GM23338 (cell line): ENCODE results near the gene DGKH. TPM values are rescaled to one million over a fixed set of nuclear protein-coding genes. Genes with fewer than 3 reads are reported as not detected.

Experiments
- ATAC-seq: fragments of 200-7000 bp; cut with Tn5 transposase; 3 replicates; pipeline ENCODE4 v1.9.1; 2020
- DNase-seq: peaks from one replicate; pipeline ENCODE4 v3.0.0-alpha.2; 2015; ENCODE audit warnings: low spot score
- H2AFZ ChIP-seq: fragments of 200-600 bp; sonication (generic); 2 replicates; pipeline ENCODE4 v1.8.0; 2016; ENCODE audit warnings: antibody characterized with exemption, mild to moderate bottlenecking, moderate library complexity
- H3F3A ChIP-seq: fragments of 200-600 bp; sonication (generic); replicated peaks from 2 replicates; pipeline ENCODE4 v1.8.0; 2017; ENCODE audit warnings: antibody characterized with exemption, mixed run types, low read depth
- H3K27ac ChIP-seq: fragments of 200-600 bp; sonication (generic); 2 replicates; pipeline ENCODE4 v1.6.1; 2016; ENCODE audit warnings: low read depth
- H3K27me3 ChIP-seq: fragments of 200-600 bp; sonication (generic); 2 replicates; pipeline ENCODE4 v1.8.0; 2016; ENCODE audit warnings: mild to moderate bottlenecking, mixed run types, moderate library complexity; ENCODE audit not compliant: insufficient read depth
- H3K36me3 ChIP-seq: fragments of 200-600 bp; sonication (generic); 2 replicates; pipeline ENCODE4 v1.8.0; 2016; ENCODE audit warnings: mild to moderate bottlenecking; ENCODE audit not compliant: insufficient read depth
- H3K4me1 ChIP-seq: fragments of 200-600 bp; sonication (generic); 2 replicates; pipeline ENCODE4 v1.8.0; 2016; ENCODE audit warnings: mild to moderate bottlenecking, moderate library complexity; ENCODE audit not compliant: insufficient read depth
- H3K4me2 ChIP-seq: fragments of 200-600 bp; sonication (generic); 2 replicates; pipeline ENCODE4 v1.7.1; 2017; ENCODE audit warnings: mixed run types
- H3K4me3 ChIP-seq: fragments of 200-600 bp; sonication (generic); 2 replicates; pipeline ENCODE4 v1.6.1; 2016; ENCODE audit warnings: mixed run types
- H3K79me2 ChIP-seq: fragments of 200-600 bp; sonication (generic); replicated peaks from 2 replicates; pipeline ENCODE4 v1.8.0; 2017; ENCODE audit warnings: mild to moderate bottlenecking; ENCODE audit not compliant: insufficient read depth
- H3K9me2 ChIP-seq: fragments of 200-600 bp; sonication (generic); 2 replicates; pipeline ENCODE4 v1.8.0; 2017; ENCODE audit not compliant: insufficient read depth
- H4K20me1 ChIP-seq: fragments of 200-600 bp; sonication (generic); replicated peaks from 2 replicates; pipeline ENCODE4 v1.8.0; 2017; ENCODE audit warnings: mild to moderate bottlenecking; ENCODE audit not compliant: insufficient read depth
- H3K27ac Mint-ChIP-seq: 2 replicates; pipeline ENCODE4 v1.8.0; 2020; ENCODE audit warnings: inconsistent platforms, mild to moderate bottlenecking, moderate library complexity, mixed read lengths
- H3K27me3 Mint-ChIP-seq: 3 replicates; pipeline ENCODE4 v1.8.0; 2022; ENCODE audit warnings: low read depth, mild to moderate bottlenecking, moderate library complexity, mixed read lengths, inconsistent platforms; ENCODE audit not compliant: insufficient read depth, poor library complexity
- H3K36me3 Mint-ChIP-seq: 3 replicates; pipeline ENCODE4 v1.8.0; 2021; ENCODE audit warnings: low read depth, mild to moderate bottlenecking, inconsistent platforms, moderate library complexity, mixed read lengths
- H3K4me1 Mint-ChIP-seq: 3 replicates; pipeline ENCODE4 v1.8.0; 2020; ENCODE audit warnings: mild to moderate bottlenecking, inconsistent platforms, mixed read lengths
- H3K4me3 Mint-ChIP-seq: 3 replicates; pipeline ENCODE4 v1.8.0; 2021; ENCODE audit warnings: moderate library complexity, mild to moderate bottlenecking, inconsistent platforms, mixed read lengths
- H3K9me3 Mint-ChIP-seq: 3 replicates; pipeline ENCODE4 v1.8.0; 2020; ENCODE audit warnings: moderate library complexity, mild to moderate bottlenecking, inconsistent platforms, mixed read lengths
- CTCF ChIP-seq, 2 experiments: fragments of 200-600 bp in 1 of 2; sonication (generic) in 1 of 2; conservative IDR thresholded peaks; 2 replicates each; pipeline versions ENCODE4 v1.5.1 to v1.6.1; 2016 to 2017; ENCODE audit warnings: antibody characterized with exemption in 2 of 2, low read depth in 2 of 2, mild to moderate bottlenecking in 2 of 2, moderate library complexity in 1 of 2
- ETS1 ChIP-seq: IDR thresholded peaks from 2 replicates; pipeline ENCODE4 v1.6.1; 2016; ENCODE audit warnings: antibody characterized with exemption
- EZH2 ChIP-seq: fragments of 200-600 bp; sonication (generic); IDR thresholded peaks from one replicate; pipeline ENCODE4 v1.8.0; 2017; ENCODE audit warnings: antibody characterized with exemption, mild to moderate bottlenecking, low read depth; ENCODE audit not compliant: unreplicated experiment
- EZH2phosphoT487 ChIP-seq: fragments of 200-600 bp; sonication (generic); IDR thresholded peaks from one replicate; pipeline ENCODE4 v1.8.1; 2018; ENCODE audit warnings: antibody characterized with exemption; ENCODE audit not compliant: unreplicated experiment
- POLR2AphosphoS5 ChIP-seq: IDR thresholded peaks from 2 replicates; pipeline ENCODE4 v1.6.1; 2016; ENCODE audit warnings: antibody characterized with exemption, low read depth
- ZNF114 ChIP-seq: fragments of 250-450 bp; sonication (Bioruptor Pico); IDR thresholded peaks from 2 replicates; pipeline ENCODE4 v1.5.0; 2020; ENCODE audit warnings: mild to moderate bottlenecking, moderate library complexity
- ZNF462 ChIP-seq: fragments of 250-450 bp; sonication (Bioruptor Pico); IDR thresholded peaks from 2 replicates; pipeline ENCODE4 v1.5.0; 2020; ENCODE audit warnings: mild to moderate bottlenecking, moderate library complexity
- polyA plus RNA-seq: library from polyadenylated mRNA; unstranded; fragments of >200 nt; fragmentation: Nextera tagmentation; extraction: Ambion mirVana; gene quantifications from 2 replicates; pipeline ENCODE4 v1.2.1, GENCODE V29; 2016
- total RNA-seq: library from RNA; depleted of rRNA; stranded (reverse); fragments of >200 nt; shearing (Covaris generic); gene quantifications from 2 replicates; pipeline ENCODE4 v1.2.3, GENCODE V29; 2014
- TF ChIP-seq, protein P1 (sequence below): IDR thresholded peaks from one replicate; pipeline ENCODE4 v1.6.1; 2018; ENCODE audit warnings: antibody characterized with exemption; ENCODE audit not compliant: unreplicated experiment

Gene DGKH
- total and polyA plus RNA-seq, 2 experiments from 2014 or later, result 2.1 to 7.5 TPM

GRCh38 chr13:42041684-42042035 lies 6.8 kb upstream of the DGKH start:
- Mint-ChIP-seq H3K4me1 (peaks cover 19% of the 10 kb centered on the region), H3K27ac (no peak overlapping the region), H3K4me3 (peak overlapping the region; percentile 81), H3K27me3 (peaks cover 45% of the 10 kb centered on the region), H3K36me3 (peaks cover 6% of the 10 kb centered on the region; the same call in 2 of the 3 replicates), H3K9me3 (no peaks in the 10 kb centered on the region; the same call in 1 of the 3 replicates)
- Histone ChIP-seq H3F3A (peaks cover 19% of the 10 kb centered on the region), H3K27ac (no peak overlapping the region), H2AFZ (peak overlapping the region; percentile 91), H3K79me2 (peaks cover 19% of the 10 kb centered on the region), H3K9me2 (no peaks in the 10 kb centered on the region), H3K4me2 (peak overlapping the region; percentile 81), H3K4me3 (peak overlapping the region; percentile 87), H3K36me3 (no peaks in the 10 kb centered on the region), H3K27me3 (peaks cover 88% of the 10 kb centered on the region), H3K4me1 (peaks cover 14% of the 10 kb centered on the region), H4K20me1 (peaks cover 23% of the 10 kb centered on the region)
- DNase-seq, result peak; percentile 83
- no peak for TF ChIP-seq EZH2
- TF ChIP-seq POLR2AphosphoS5, result no peak
- peak; percentile 31 to 37; a peak in 3 of 4 replicates for TF ChIP-seq CTCF (conservative IDR thresholded peaks at IDR 0.05; ENCODE audit: low read depth in 2 of 2)
- no peak for TF ChIP-seq EZH2phosphoT487
- no peak for TF ChIP-seq ETS1
- peak; percentile 69 for ATAC-seq

DNA sequence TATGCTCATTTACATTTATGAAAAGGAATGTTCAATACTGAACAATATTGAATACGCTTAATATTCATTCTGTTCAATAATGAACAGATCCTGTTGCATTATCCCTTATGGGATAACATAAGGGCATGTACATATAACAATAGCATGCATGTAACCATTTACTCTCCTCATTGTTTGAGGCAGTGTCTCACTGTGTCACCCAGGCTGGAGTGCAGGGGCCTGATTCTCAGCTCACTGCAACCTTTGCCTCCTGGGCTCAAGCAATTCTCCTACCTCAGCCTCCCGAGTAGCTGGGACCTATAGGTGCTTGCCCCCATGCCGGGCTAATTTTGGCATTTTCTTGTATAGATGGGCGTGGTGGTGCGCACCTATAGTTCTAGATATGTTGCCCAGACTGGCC lies 4.8 kb upstream of the DGKH start:
- peaks cover 19% of the 10 kb centered on the region for H3K79me2 ChIP-seq
- peaks cover 50% of the 10 kb centered on the region for H3K27me3 Mint-ChIP-seq
- no peak for TF ChIP-seq ZNF114
- TF ChIP-seq ZNF462, result no peak
- TF ChIP-seq, protein P1, sequence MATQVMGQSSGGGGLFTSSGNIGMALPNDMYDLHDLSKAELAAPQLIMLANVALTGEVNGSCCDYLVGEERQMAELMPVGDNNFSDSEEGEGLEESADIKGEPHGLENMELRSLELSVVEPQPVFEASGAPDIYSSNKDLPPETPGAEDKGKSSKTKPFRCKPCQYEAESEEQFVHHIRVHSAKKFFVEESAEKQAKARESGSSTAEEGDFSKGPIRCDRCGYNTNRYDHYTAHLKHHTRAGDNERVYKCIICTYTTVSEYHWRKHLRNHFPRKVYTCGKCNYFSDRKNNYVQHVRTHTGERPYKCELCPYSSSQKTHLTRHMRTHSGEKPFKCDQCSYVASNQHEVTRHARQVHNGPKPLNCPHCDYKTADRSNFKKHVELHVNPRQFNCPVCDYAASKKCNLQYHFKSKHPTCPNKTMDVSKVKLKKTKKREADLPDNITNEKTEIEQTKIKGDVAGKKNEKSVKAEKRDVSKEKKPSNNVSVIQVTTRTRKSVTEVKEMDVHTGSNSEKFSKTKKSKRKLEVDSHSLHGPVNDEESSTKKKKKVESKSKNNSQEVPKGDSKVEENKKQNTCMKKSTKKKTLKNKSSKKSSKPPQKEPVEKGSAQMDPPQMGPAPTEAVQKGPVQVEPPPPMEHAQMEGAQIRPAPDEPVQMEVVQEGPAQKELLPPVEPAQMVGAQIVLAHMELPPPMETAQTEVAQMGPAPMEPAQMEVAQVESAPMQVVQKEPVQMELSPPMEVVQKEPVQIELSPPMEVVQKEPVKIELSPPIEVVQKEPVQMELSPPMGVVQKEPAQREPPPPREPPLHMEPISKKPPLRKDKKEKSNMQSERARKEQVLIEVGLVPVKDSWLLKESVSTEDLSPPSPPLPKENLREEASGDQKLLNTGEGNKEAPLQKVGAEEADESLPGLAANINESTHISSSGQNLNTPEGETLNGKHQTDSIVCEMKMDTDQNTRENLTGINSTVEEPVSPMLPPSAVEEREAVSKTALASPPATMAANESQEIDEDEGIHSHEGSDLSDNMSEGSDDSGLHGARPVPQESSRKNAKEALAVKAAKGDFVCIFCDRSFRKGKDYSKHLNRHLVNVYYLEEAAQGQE, result no peak

More for the DNA sequence above, 4.8 kb upstream of the DGKH start:
- Histone ChIP-seq H3K36me3 (no peaks in the 10 kb centered on the region), H3K4me1 (peaks cover 21% of the 10 kb centered on the region), H3K9me2 (no peaks in the 10 kb centered on the region), H3K4me3 (no peak overlapping the region), H3K27ac (no peak overlapping the region), H3F3A (peaks cover 28% of the 10 kb centered on the region), H4K20me1 (peaks cover 29% of the 10 kb centered on the region), H3K4me2 (no peak overlapping the region), H3K27me3 (peaks cover 84% of the 10 kb centered on the region), H2AFZ (no peak overlapping the region)
- Mint-ChIP-seq H3K36me3 (peaks cover 6% of the 10 kb centered on the region; the same call in 2 of the 3 replicates), H3K4me3 (no peak overlapping the region; the same call in 2 of the 3 replicates), H3K27ac (no peak overlapping the region), H3K4me1 (peaks cover 22% of the 10 kb centered on the region), H3K9me3 (no peaks in the 10 kb centered on the region; the same call in 2 of the 3 replicates)
- ATAC-seq (no peak), DNase-seq (no peak)
